Caco-2 (cell line): ENCODE results near the gene BPIFA1. TPM values are rescaled to one million over a fixed set of nuclear protein-coding genes. Genes with fewer than 3 reads are reported as not detected.

ENCODE experiments used
- BruUV-seq: library from RNA; stranded (reverse); fragments of 400-500 nt; replicated peaks from 2 replicates; lab custom pipeline; 2021; lab: Mats Ljungman, UMichigan
- CTCF ChIA-PET: fragments of 300-600 bp; sonication (Branson Sonifier 250); formaldehyde crosslinking; loops from one replicate; lab custom pipeline; 2022; ENCODE audit warnings: antibody characterized with exemption; lab: Charles Lee
- POLR2A ChIA-PET: fragments of 300-600 bp; sonication (Branson Sonifier 250); formaldehyde crosslinking; loops from one replicate; lab custom pipeline; 2022; ENCODE audit warnings: antibody characterized with exemption; lab: Charles Lee
- DNase-seq, 2 experiments: peaks; one replicate each; pipeline versions ENCODE4 v3.0.0 to v3.0.0-alpha.2; 2020 to 2022
- H3K27me3 ChIP-seq: replicated peaks from 2 replicates; pipeline ENCODE4 v1.6.0; 2011; ENCODE audit warnings: low read length; ENCODE audit not compliant: control insufficient read depth, insufficient read depth
- H3K36me3 ChIP-seq: 2 replicates; pipeline ENCODE4 v1.5.1; 2011; ENCODE audit warnings: low read length; ENCODE audit not compliant: control insufficient read depth, insufficient read depth
- H3K4me1 ChIP-seq: fragments of 250-450 bp; sonication (Bioruptor Pico); 2 replicates; pipeline ENCODE4 v1.5.1; 2020; ENCODE audit warnings: mild to moderate bottlenecking
- H3K4me3 ChIP-seq: 2 replicates; pipeline ENCODE4 v1.5.1; 2011; ENCODE audit warnings: low read depth, mild to moderate bottlenecking, control low read depth, low read length
- H3K9me3 ChIP-seq: fragments of 250-450 bp; sonication (Bioruptor Pico); 2 replicates; pipeline ENCODE4 v1.5.1; 2020; ENCODE audit warnings: mild to moderate bottlenecking, moderate library complexity
- H3K27ac Mint-ChIP-seq: one replicate; pipeline ENCODE4 v1.8.0; 2022; ENCODE audit warnings: mixed read lengths; ENCODE audit not compliant: unreplicated experiment
- H3K27me3 Mint-ChIP-seq: one replicate; pipeline ENCODE4 v1.8.0; 2022; ENCODE audit warnings: mixed read lengths; ENCODE audit not compliant: insufficient read depth, unreplicated experiment
- H3K36me3 Mint-ChIP-seq: one replicate; pipeline ENCODE4 v1.8.0; 2022; ENCODE audit warnings: mild to moderate bottlenecking, mixed read lengths; ENCODE audit not compliant: insufficient read depth, unreplicated experiment
- H3K4me1 Mint-ChIP-seq: one replicate; pipeline ENCODE4 v1.8.0; 2022; ENCODE audit warnings: low read depth, mixed read lengths; ENCODE audit not compliant: unreplicated experiment
- H3K4me3 Mint-ChIP-seq: one replicate; pipeline ENCODE4 v1.8.0; 2022; ENCODE audit warnings: mild to moderate bottlenecking, moderate library complexity, mixed read lengths; ENCODE audit not compliant: unreplicated experiment
- H3K9me3 Mint-ChIP-seq: one replicate; pipeline ENCODE4 v1.8.0; 2022; ENCODE audit warnings: mixed read lengths; ENCODE audit not compliant: unreplicated experiment
- CTCF ChIP-seq, 2 experiments: fragments of 200-600 bp in 1 of 2; IDR thresholded peaks; 1 replicate in 1 of 2; 2 replicates in 1 of 2; pipeline versions ENCODE4 v1.5.1 to v1.8.0; 2011 to 2022; ENCODE audit warnings: antibody characterized with exemption in 1 of 2, control low read depth in 1 of 2, inconsistent platforms in 1 of 2, low read depth in 1 of 2, low read length in 1 of 2, mild to moderate bottlenecking in 1 of 2, moderate library complexity in 1 of 2; ENCODE audit not compliant: insufficient read depth in 1 of 2, severe bottlenecking in 1 of 2, unreplicated experiment in 1 of 2
- intact Hi-C: fragments of 100-400 bp; cut with micrococcal nuclease; formaldehyde crosslinking; loops from one replicate; pipeline ENCODE4 v1.10.0; 2022; ENCODE audit not compliant: unreplicated experiment
- total RNA-seq: library from RNA; stranded (reverse); gene quantifications from 2 replicates; pipeline ENCODE4 v1.2.3, GENCODE V29; 2022

The BPIFA1 gene
- total RNA-seq, 1 experiment from 2014 or later, result not detected

DNA sequence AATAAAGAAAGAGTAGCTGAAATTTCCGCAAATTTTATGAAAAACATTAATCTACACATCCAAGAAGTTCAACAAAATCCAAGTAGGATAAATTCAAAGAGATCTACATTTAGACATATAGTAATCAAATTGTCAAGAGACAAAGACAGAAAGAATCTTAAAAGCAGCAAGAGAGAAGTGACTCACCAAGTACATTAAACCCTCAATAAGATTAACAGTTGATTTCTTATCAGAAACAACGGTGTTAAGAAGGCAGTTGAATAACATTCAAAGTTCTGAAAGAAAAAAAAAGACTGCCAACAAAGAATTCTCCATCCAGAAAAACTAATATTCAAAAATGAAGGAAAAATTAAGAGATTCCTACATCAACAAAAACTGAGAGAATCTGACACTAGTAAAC is 19.2 kb downstream of the BPIFA1 start:
- no peaks in the 10 kb centered on the region for H3K4me1 ChIP-seq
- CTCF ChIA-PET, result no interaction called here
- H3K4me1 Mint-ChIP-seq, result no peaks in the 10 kb centered on the region
- DNase-seq, result no peak
- TF ChIP-seq CTCF (IDR thresholded peaks at IDR 0.05; ENCODE audit: insufficient read depth in 1 of 2, low read depth in 1 of 2, low read length in 1 of 2, severe bottlenecking in 1 of 2, unreplicated experiment in 1 of 2), result no peak
- POLR2A ChIA-PET, result no interaction called here
- intact Hi-C loops, result no loop called here
- no peak overlapping the region for H3K27ac Mint-ChIP-seq
- H3K36me3 ChIP-seq, result no peaks in the 10 kb centered on the region
- H3K4me3 Mint-ChIP-seq, result no peak overlapping the region
- no TSS peak for BruUV-seq
- no peaks in the 10 kb centered on the region for H3K9me3 Mint-ChIP-seq
- peaks cover 13% of the 10 kb centered on the region for H3K27me3 Mint-ChIP-seq
- no peaks in the 10 kb centered on the region for H3K27me3 ChIP-seq
- H3K4me3 ChIP-seq, result no peak overlapping the region
- H3K36me3 Mint-ChIP-seq, result no peaks in the 10 kb centered on the region
- H3K9me3 ChIP-seq, result no peaks in the 10 kb centered on the region

GRCh38 chr20:33257237-33257636 is 21.4 kb downstream of the BPIFA1 start:
- Histone ChIP-seq H3K4me1 (no peaks in the 10 kb centered on the region), H3K9me3 (peaks cover 4% of the 10 kb centered on the region; the same call in 1 of the 2 replicates), H3K27me3 (no peaks in the 10 kb centered on the region), H3K4me3 (no peak overlapping the region), H3K36me3 (no peaks in the 10 kb centered on the region)
- TF ChIP-seq CTCF (IDR thresholded peaks at IDR 0.05; ENCODE audit: insufficient read depth in 1 of 2, low read depth in 1 of 2, low read length in 1 of 2, severe bottlenecking in 1 of 2, unreplicated experiment in 1 of 2), result no peak
- H3K27ac Mint-ChIP-seq, result no peak overlapping the region
- intact Hi-C loops, result no loop called here
- no peak overlapping the region for H3K4me3 Mint-ChIP-seq
- no peak for DNase-seq
- H3K4me1 Mint-ChIP-seq, result no peaks in the 10 kb centered on the region
- peaks cover 19% of the 10 kb centered on the region for H3K27me3 Mint-ChIP-seq
- CTCF ChIA-PET, result no interaction called here
- no peaks in the 10 kb centered on the region for H3K9me3 Mint-ChIP-seq
- BruUV-seq, result no TSS peak
- POLR2A ChIA-PET, result no interaction called here
- no peaks in the 10 kb centered on the region for H3K36me3 Mint-ChIP-seq

GRCh38 chr20:33259371-33259770 is 23.6 kb downstream of the BPIFA1 start:
- Mint-ChIP-seq H3K36me3 (no peaks in the 10 kb centered on the region), H3K4me3 (no peak overlapping the region), H3K27me3 (peaks cover 20% of the 10 kb centered on the region), H3K4me1 (no peaks in the 10 kb centered on the region), H3K9me3 (no peaks in the 10 kb centered on the region), H3K27ac (no peak overlapping the region)
- TF ChIP-seq CTCF (IDR thresholded peaks at IDR 0.05; ENCODE audit: insufficient read depth in 1 of 2, low read depth in 1 of 2, low read length in 1 of 2, severe bottlenecking in 1 of 2, unreplicated experiment in 1 of 2), result no peak
- DNase-seq, result no peak
- Histone ChIP-seq H3K36me3 (no peaks in the 10 kb centered on the region), H3K4me1 (no peaks in the 10 kb centered on the region), H3K27me3 (no peaks in the 10 kb centered on the region), H3K9me3 (peaks cover 4% of the 10 kb centered on the region; the same call in 1 of the 2 replicates), H3K4me3 (no peak overlapping the region)
- ChIA-PET POLR2A (no interaction called here), CTCF (interaction anchor here (0.8 kb wide), 1 partner anchor 163 kb away, joined by 3 read pairs; no protein-coding TSS in a partner anchor)
- BruUV-seq, result no TSS peak
- intact Hi-C loops, result no loop called here
